Peyer's patch (tissue), 4 donors: ENCODE results near the gene CDK11A. TPM values are rescaled to one million over a fixed set of nuclear protein-coding genes. Genes with fewer than 3 reads are reported as not detected.
A peak's percentile ranks its signal among the peaks of the same experiment; 100 is the strongest.
"Not testable (repeated sequence)": the region's sequence is repeated elsewhere in the genome, so short reads cannot be mapped to it uniquely, and the experiment has no call there.

Experiments
- DNase-seq, 3 donors: peaks; one replicate each; pipeline ENCODE4 v3.0.0-alpha.2; 2017 to 2019
- H3K27ac ChIP-seq, 4 donors: fragments of 200-600 bp; sonication (generic); one replicate each; pipeline ENCODE4 v1.5.1; 2016 to 2019
- H3K27me3 ChIP-seq, 2 donors: fragments of 200-600 bp; sonication (generic); one replicate each; pipeline ENCODE4 v1.5.1; 2019
- H3K36me3 ChIP-seq, 3 donors: fragments of 200-600 bp; sonication (generic); one replicate each; pipeline ENCODE4 v1.5.1; 2016 to 2019
- H3K4me1 ChIP-seq, 4 donors: fragments of 200-600 bp; sonication (generic); one replicate each; pipeline ENCODE4 v1.5.1; 2016 to 2019
- H3K4me3 ChIP-seq, 4 donors: fragments of 200-600 bp; sonication (generic); 1 replicate in 3 of 4; 2 replicates in 1 of 4; pipeline ENCODE4 v1.5.1; 2016 to 2019; ENCODE audit warnings: mild to moderate bottlenecking in 1 of 4
- H3K9me3 ChIP-seq, 4 donors: fragments of 200-600 bp; sonication (generic); one replicate each; pipeline ENCODE4 v1.5.1; 2016 to 2019; ENCODE audit warnings: mild to moderate bottlenecking in 1 of 4
- CTCF ChIP-seq, 6 experiments: fragments of 450-650 bp in 4 of 6; fragments of 200-600 bp in 2 of 6; sonication (generic) in 1 of 6; IDR thresholded peaks; one replicate each; pipeline ENCODE4 v1.5.1; 2017 to 2019; ENCODE audit warnings: antibody characterized with exemption in 6 of 6, mild to moderate bottlenecking in 3 of 6, moderate library complexity in 1 of 6
- POLR2A ChIP-seq, 2 donors: fragments of 450-650 bp; IDR thresholded peaks; one replicate each; pipeline ENCODE4 v1.5.1; 2017; ENCODE audit warnings: antibody characterized with exemption in 2 of 2, mild to moderate bottlenecking in 2 of 2, moderate library complexity in 2 of 2
- total RNA-seq, 4 donors: library from RNA; depleted of rRNA; stranded (reverse); fragments of >200 nt; gene quantifications; one replicate each; pipeline ENCODE4 v1.1.0, GENCODE V29; 2016

Gene CDK11A
- total RNA-seq, 4 donors from 2014 or later, result 129 to 269 (median 199) TPM

DNA sequence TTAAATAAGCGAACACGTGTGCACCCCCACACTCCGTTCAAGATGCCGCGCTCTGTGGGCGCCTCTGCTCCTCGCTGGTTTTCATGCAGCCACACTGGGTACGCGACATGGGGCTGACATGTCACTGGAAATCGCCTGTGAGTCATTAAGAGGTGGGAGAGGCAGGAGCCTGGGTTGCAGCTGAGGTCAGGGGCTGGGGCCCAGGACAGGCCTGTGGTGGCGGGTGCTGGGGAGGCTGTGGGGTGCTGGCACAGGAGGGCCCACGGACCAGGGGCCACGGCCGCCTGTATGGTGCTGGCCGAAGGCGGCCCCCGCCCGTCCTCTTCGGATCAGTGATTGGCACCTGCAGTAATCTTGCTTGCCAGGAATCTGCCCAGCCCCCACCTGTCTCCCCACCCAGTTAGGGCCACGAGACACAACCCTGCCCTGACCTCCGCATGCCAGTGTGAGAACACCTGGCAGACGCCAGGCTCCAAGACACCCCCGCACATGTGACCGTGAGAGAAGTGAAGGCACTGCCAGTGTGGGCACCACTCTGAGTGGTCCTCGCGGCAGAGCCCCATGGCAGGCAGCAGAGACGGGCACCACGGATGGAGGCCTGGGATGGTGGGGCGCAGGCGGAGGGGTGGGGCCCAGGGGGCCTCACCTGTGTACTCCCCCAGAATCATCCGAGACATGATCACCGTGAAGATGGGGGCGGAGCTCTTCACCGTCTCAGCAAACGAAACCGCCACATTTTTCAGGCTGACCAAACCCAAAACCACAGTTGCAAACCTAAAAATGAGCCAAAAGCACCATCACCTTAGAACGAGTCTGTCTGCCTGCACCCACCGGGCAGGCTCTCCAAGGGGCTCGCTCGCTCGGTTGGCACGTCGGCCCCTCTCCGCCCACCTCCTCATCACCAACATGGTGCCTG lies 13.8 kb upstream of the CDK11A start:
- peak overlapping the region in 1 of 4 donors; percentile 46 for H3K27ac ChIP-seq
- DNase-seq, result peak in 2 of 3 donors; percentile 15 to 48
- not testable (repeated sequence) for H3K4me3 ChIP-seq, H3K27me3 ChIP-seq, H3K9me3 ChIP-seq, H3K36me3 ChIP-seq, H3K4me1 ChIP-seq

GRCh38 chr1:1732381-1732780 lies 8.2 kb upstream of the CDK11A start:
- Histone ChIP-seq H3K9me3 (no peaks in the 10 kb centered on the region), H3K4me1 (peaks cover 0 to 5% (median 0%) of the 10 kb centered on the region in 4 donors), H3K27ac (no peak overlapping the region), H3K4me3 (no peak overlapping the region), H3K27me3 (no peaks in the 10 kb centered on the region), H3K36me3 (peaks cover 0 to 27% (median 0%) of the 10 kb centered on the region in 3 donors)
- TF ChIP-seq POLR2A (IDR thresholded peaks at IDR 0.05), result no peak
- TF ChIP-seq CTCF (IDR thresholded peaks at IDR 0.05), result no peak
- DNase-seq, result peak in 1 of 3 donors; percentile 28

GRCh38 chr1:1730870-1731269 lies 6.7 kb upstream of the CDK11A start:
- Histone ChIP-seq H3K9me3 (no peaks in the 10 kb centered on the region), H3K4me1 (peaks cover 0 to 5% (median 0%) of the 10 kb centered on the region in 4 donors), H3K36me3 (peaks cover 0 to 27% (median 0%) of the 10 kb centered on the region in 3 donors), H3K27ac (no peak overlapping the region), H3K4me3 (no peak overlapping the region), H3K27me3 (no peaks in the 10 kb centered on the region)
- no peak for TF ChIP-seq POLR2A (IDR thresholded peaks at IDR 0.05)
- DNase-seq, result peak in 1 of 3 donors; percentile 25

GRCh38 chr1:1730230-1730629 lies 6.1 kb upstream of the CDK11A start:
- H3K4me1 ChIP-seq, H3K9me3 ChIP-seq, H3K27ac ChIP-seq, DNase-seq, H3K4me3 ChIP-seq, H3K27me3 ChIP-seq: not testable (repeated sequence)
- peaks cover 0 to 27% (median 0%) of the 10 kb centered on the region in 3 donors for H3K36me3 ChIP-seq

DNA sequence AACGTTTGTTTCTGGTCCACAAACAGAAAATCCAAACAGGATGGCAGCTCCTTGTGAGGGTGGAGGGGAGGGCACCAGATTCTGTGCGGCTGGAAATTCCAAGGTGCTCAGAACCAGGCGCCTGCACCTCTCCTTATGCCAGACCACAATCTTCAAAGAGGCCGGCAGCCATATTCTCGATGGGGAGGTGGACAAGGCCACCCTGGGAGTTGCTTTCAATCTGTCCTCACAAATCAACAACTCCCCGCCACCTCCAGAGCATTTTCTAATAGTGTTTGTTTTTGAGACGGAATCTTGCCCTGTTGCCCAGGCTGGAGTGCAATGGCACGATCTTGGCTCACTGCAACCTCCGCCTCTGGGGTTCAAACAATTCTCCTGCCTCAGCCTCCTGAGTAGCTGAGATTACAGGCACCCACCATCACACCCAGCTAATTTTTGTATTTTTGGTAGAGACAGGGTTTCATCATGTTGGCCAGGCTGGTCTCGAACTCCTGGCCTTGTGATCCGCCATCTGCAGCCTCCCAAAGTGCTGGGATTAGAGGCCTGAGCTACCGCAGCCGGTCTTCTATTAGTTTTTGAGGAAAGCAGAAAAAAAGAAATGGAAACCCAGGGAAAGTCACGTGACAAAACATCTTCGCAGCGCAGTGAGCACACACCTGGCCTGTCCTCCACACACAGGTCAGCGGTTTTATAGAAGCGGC lies 5.1 kb upstream of the CDK11A start:
- peak in 1 of 3 donors; percentile 6 for DNase-seq
- H3K4me3 ChIP-seq, H3K27me3 ChIP-seq, H3K9me3 ChIP-seq, H3K4me1 ChIP-seq: not testable (repeated sequence)
- H3K36me3 ChIP-seq, result peaks cover 0 to 27% (median 0%) of the 10 kb centered on the region in 3 donors
- peak overlapping the region in 2 of 4 donors; percentile 43 to 53 for H3K27ac ChIP-seq

DNA sequence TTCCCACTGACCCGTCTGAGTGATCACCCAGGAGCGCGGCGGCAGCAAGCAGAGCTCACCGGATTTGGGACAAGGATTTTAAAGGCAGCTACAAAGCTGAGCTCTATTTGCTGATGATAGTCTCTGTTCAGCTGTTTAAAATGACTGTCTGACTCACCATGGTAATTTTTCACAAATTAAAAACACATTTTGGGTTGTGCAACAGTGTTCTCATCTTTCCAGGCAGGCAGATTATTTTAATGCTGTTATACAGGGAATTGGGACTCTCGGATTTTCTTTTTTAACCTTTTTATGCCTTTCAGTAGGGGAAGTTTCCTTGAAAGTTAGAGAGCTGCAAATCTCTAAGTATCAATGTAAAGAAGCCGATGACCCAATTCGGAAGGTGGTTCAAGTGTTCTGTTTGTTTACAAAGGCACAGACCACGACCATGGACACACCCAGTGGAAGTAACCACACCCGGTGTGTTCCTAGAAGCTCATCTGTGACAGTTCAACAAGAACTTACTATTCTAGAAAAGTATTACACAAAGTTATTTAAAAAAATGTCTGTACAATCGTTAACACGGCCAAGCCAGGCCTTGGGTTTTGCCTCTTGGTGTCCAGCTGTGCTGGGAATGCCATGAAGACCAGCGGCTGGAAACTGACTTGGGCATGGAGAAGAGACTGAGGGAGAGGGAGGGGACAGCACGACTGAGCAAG lies 4.3 kb upstream of the CDK11A start:
- H3K27me3 ChIP-seq, H3K4me3 ChIP-seq, H3K4me1 ChIP-seq, H3K9me3 ChIP-seq: not testable (repeated sequence)
- Histone ChIP-seq H3K27ac (peak overlapping the region in 2 of 4 donors; percentile 43 to 53), H3K36me3 (peaks cover 0 to 27% (median 0%) of the 10 kb centered on the region in 3 donors)
- peak in 2 of 3 donors; percentile 14 to 52 for DNase-seq

- H3K36me3 ChIP-seq, result peaks cover 0 to 17% (median 0%) of the 10 kb centered on the region in 3 donors
- H3K9me3 ChIP-seq, result not testable (repeated sequence)
Measured at GRCh38 chr1:1727131-1727651, 3.0 kb upstream of the CDK11A start.

GRCh38 chr1:1726088-1726487 lies 1.9 kb upstream of the CDK11A start:
- H3K4me3 ChIP-seq, H3K27ac ChIP-seq, H3K4me1 ChIP-seq, H3K27me3 ChIP-seq, H3K9me3 ChIP-seq: not testable (repeated sequence)
- H3K36me3 ChIP-seq, result peaks cover 0 to 11% (median 0%) of the 10 kb centered on the region in 3 donors
- peak in 1 of 3 donors; percentile 37 for DNase-seq

More at GRCh38 chr1:1727131-1727651, 3.0 kb upstream of the CDK11A start:
- not testable (repeated sequence) for H3K4me3 ChIP-seq, H3K4me1 ChIP-seq, DNase-seq, H3K27me3 ChIP-seq, H3K27ac ChIP-seq
